GM21737 (cell line): Measurements from ENCODE around the gene PELI2.
A peak's percentile ranks its signal among the peaks of the same experiment; 100 is the strongest.

Source experiments
- ATAC-seq: cut with Tn5 transposase; IDR thresholded peaks from one replicate; pipeline ENCODE4 v1.9.1; 2021; ENCODE audit warnings: mild to moderate bottlenecking, moderate library complexity; ENCODE audit not compliant: unreplicated experiment

The PELI2 gene

GRCh38 chr14:56117765-56118610, at the start of gene PELI2:
TSS of gene PELI2 (plus strand) at chr14:56118411. CDS start at chr14:56118661, 250 bp downstream.
- peak; percentile 63 for ATAC-seq

DNA sequence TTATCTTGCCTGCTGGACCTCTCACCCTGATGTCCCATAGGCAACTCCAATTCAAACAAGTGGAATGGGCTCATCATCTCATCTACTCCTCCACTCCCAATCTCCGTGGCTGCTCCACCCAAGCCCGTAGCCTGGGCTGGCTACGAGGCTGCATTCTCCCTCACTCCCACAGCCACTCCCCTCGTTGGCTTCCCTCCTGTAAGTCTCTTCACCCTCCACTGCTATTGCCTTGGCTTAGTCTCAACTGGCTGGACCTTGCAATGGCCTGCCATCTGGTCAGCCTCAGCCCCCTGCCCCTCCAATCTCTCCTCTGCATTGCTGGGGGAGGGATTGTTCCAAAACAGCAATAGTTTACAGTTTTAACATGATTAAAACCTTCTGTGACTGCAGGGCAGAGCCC, 44.4 kb upstream of the PELI2 start:
- ATAC-seq: no peak

DNA sequence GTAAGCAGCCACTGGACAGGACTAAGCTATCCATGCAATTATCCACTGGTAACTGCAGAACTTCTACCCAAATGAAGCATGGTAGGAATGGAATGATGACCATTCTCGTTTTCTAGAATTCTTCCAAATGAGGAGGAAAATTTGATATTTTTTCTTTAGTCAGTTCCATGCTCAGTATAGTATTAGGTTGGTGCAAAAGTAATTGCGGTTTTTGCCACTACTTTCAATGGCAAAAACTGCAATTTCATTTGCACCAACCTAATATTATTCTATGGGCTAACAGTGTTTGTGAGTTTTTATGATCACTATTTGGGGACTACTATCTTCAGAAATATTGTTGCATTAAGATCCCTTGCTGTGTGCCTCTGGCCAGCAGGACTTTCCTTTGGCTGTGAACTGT, 42.9 kb upstream of the PELI2 start:
- no peak for ATAC-seq

DNA sequence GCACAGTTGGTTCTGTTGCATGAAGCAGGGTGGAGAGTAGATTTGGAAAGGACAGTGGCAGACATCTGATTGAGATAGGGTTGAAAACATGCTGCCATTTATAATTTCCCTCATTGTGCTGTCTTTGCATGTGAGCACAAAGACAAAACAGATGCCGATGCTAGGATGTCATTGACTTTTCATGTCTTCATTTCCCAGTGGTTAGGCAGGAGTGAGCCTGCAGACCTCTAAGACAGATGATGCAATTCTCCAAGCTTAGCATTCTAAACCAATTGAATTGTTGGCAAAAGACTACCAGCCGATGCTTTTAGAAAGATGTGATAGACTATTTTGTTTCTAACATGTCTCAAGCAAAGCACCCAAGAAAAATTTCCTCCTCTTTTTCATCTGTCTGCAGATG, 37.1 kb upstream of the PELI2 start:
- no peak for ATAC-seq

- no peak for ATAC-seq
These were observed 35.3 kb upstream of the PELI2 start for GRCh38 chr14:56082880-56083279.

DNA sequence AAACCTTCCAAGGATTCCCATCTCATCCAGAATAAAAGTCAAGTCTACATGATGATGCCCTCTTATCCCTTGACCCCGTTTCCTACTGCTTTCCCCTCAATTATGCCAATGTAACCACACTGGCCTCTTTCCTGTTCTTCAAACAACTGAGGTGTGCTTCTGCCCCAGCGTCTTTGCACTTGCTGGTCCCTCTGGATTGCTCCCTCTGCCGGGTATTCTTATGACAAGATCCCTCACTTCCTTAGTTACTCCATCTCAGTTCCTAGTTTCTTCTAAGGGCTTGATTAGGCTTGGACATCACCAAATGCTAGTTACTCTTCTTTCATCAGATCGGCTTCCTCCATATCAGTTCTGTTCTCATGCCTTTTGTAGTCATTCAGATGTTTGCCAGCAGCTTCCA, 32.7 kb upstream of the PELI2 start:
- ATAC-seq: no peak

GRCh38 chr14:56087671-56088471, 30.3 kb upstream of the PELI2 start:
- no peak for ATAC-seq

DNA sequence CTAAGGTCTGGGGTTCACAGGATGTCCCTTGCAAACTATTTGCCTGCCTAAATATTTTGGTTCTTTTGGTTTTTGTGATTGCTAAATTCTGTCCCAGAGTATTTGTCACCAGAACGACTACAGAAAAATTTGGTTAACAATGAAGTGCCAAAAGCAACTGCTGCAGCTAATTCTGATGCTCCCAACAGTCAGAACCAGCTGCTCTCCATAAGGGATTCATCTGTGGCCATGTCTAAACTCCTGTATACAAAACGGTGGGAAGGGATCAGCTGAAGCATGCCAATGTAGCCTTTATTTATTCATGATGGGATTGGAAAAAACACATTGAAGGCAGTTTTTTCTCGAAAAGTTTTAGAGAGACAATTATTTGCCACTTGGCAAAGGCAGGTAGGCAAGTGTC, 29.3 kb upstream of the PELI2 start:
- ATAC-seq: no peak

- ATAC-seq: no peak
These were observed 25.4 kb upstream of the PELI2 start for GRCh38 chr14:56092763-56093162.

DNA sequence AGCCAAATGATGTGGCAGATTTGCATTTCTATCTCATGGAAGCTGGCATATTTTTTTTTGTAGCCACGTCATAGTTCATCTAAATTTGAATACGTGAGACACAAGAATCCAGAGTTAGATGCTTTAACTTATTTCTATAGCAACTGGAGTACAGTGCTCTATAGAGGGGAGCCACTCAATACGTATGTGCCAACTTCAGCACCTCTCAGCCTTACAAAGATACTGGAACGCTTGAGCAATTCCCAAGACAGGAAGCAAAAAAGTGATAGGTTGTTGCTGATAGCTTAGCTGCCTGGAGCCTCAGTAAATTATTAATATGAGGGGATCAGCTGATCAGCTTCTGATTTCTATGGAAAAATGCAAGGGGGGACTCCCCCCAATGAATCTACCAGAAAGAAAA, 24.1 kb upstream of the PELI2 start:
- no peak for ATAC-seq

GRCh38 chr14:56098021-56098420, 20.2 kb upstream of the PELI2 start:
- ATAC-seq: no peak

- no peak for ATAC-seq
These were observed 19.0 kb upstream of the PELI2 start for GRCh38 chr14:56099081-56099797.

DNA sequence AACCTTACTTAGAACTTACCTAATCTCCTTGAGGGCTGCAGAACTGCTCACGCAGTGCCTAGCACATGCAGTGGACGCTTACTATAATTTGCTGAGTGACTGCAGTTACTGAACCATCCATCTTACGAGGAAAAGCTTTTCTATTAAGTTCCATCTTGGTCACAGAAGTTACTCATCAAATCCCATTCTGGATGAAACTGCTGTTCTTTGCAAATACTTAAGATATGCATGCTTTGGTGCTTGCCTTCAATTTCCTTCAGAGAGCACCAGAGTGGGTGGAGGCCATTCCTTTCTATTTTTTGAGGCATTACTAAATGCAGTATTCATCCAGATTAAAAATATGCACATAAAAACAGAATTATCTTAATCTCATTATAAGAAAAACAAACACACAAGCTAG, 17.7 kb upstream of the PELI2 start:
- ATAC-seq: no peak

GRCh38 chr14:56102941-56103340, 15.3 kb upstream of the PELI2 start:
- ATAC-seq: no peak

- ATAC-seq: no peak
These were observed 10.6 kb upstream of the PELI2 start for GRCh38 chr14:56107615-56108014.

- ATAC-seq: no peak
These were observed 10.2 kb upstream of the PELI2 start for GRCh38 chr14:56108057-56108456.

- ATAC-seq: no peak
These were observed 5.4 kb upstream of the PELI2 start for GRCh38 chr14:56112781-56113180.

DNA sequence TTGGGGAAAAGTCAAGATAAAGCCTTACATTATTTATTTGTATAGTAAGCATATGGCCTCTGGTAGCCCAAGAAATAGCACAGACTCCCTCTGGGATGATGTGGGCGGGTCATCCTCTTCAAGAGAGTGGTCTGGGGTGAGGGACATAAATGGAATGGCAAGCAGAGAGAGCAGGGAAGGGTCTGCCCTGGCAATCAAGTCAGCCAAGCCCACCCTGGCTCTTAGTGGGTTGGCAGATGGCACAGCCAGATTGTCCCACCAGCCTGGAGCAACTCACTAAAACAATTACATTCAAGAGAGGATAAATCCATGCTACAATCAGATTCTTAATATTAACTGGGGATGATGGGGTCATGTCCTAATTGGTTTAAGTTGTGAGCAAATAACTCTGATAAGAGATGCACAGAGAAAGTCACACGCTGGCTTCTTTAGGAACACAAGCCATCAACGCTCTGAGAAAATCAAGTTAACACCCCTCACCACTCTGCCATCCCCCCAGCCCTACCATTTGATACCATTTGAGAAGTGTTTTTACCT, 2.8 kb upstream of the PELI2 start:
- no peak for ATAC-seq

GRCh38 chr14:56115976-56116893, 2.0 kb upstream of the PELI2 start:
- ATAC-seq: no peak

DNA sequence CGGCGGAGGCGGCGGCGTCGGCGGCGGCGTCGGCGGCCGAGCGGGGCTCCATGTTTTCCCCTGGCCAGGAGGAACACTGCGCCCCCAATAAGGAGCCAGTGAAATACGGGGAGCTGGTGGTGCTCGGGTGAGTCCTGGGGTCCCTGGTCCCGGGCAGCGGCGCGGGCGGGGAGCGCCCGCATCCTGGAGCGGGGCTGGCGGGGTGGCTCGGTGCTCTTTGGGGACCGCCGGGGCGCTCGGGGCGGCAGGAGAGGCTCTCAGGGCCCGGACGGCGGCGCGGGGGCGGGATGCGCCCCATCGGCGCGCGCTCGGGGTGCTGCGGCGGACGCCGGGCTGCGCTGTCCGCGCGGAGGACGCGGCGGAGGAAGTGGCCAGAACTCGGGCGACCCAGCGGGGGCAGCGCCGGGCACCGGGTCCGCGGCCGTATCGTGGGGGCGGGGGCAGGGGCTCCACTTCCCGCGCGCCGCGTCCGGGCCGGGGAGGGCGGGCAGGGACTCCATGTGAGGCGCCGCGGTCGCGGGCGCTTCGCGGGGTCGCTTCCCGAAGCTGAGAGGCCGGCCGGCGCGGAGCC, 485 bp downstream of the PELI2 start:
- peak; percentile 18 for ATAC-seq
